Mesendoderm (in vitro differentiated cells): ENCODE measurements around the gene OSBPL10.

ENCODE experiments used
- DNase-seq: peaks from one replicate; pipeline ENCODE4 v3.0.0; 2013
- H2AK5ac ChIP-seq: 2 replicates; pipeline ENCODE4 v1.6.1; 2013; ENCODE audit warnings: low read length, inconsistent platforms
- H2BK120ac ChIP-seq: 2 replicates; pipeline ENCODE4 v1.6.1; 2013; ENCODE audit warnings: low read depth, mild to moderate bottlenecking, low read length, moderate library complexity, mixed read lengths
- H2BK15ac ChIP-seq: replicated peaks from 2 replicates; pipeline ENCODE4 v1.6.1; 2013; ENCODE audit warnings: low read depth, mild to moderate bottlenecking, moderate library complexity
- H2BK5ac ChIP-seq: 2 replicates; pipeline ENCODE4 v1.6.1; 2013; ENCODE audit warnings: low read length, inconsistent platforms
- H3K18ac ChIP-seq: 2 replicates; pipeline ENCODE4 v1.6.1; 2013; ENCODE audit warnings: mild to moderate bottlenecking, low read length, mixed read lengths
- H3K23ac ChIP-seq: one replicate; pipeline ENCODE4 v1.6.1; 2013; ENCODE audit warnings: low read length
- H3K27ac ChIP-seq: 2 replicates; pipeline ENCODE4 v1.5.1; 2013; ENCODE audit warnings: low read depth, mild to moderate bottlenecking, inconsistent platforms, low read length, moderate library complexity
- H3K27me3 ChIP-seq: 2 replicates; pipeline ENCODE4 v1.6.1; 2013; ENCODE audit warnings: low read length, control low read depth, mild to moderate bottlenecking, inconsistent platforms; ENCODE audit not compliant: insufficient read depth, poor library complexity
- H3K36me3 ChIP-seq: 2 replicates; pipeline ENCODE4 v1.6.1; 2013; ENCODE audit warnings: low read length, inconsistent platforms; ENCODE audit not compliant: control insufficient read depth, insufficient read depth
- H3K4ac ChIP-seq: one replicate; pipeline ENCODE4 v1.6.1; 2013; ENCODE audit warnings: low read depth, mild to moderate bottlenecking, low read length, moderate library complexity
- H3K4me1 ChIP-seq: 2 replicates; pipeline ENCODE4 v1.6.1; 2013; ENCODE audit warnings: low read depth, low read length, inconsistent platforms; ENCODE audit not compliant: control insufficient read depth
- H3K4me2 ChIP-seq: 2 replicates; pipeline ENCODE4 v1.6.1; 2013; ENCODE audit warnings: low read length
- H3K4me3 ChIP-seq: 2 replicates; pipeline ENCODE4 v1.5.1; 2013; ENCODE audit warnings: mild to moderate bottlenecking, low read length
- H3K56ac ChIP-seq: one replicate; pipeline ENCODE4 v1.6.1; 2013; ENCODE audit warnings: low read length
- H3K79me1 ChIP-seq: 2 replicates; pipeline ENCODE4 v1.6.1; 2013; ENCODE audit warnings: low read length, inconsistent platforms
- H3K79me2 ChIP-seq: 2 replicates; pipeline ENCODE4 v1.6.1; 2013; ENCODE audit warnings: mild to moderate bottlenecking, low read length; ENCODE audit not compliant: control insufficient read depth, insufficient read depth
- H3K9ac ChIP-seq: 2 replicates; pipeline ENCODE4 v1.6.1; 2013; ENCODE audit warnings: low read length, inconsistent platforms
- H4K5ac ChIP-seq: one replicate; pipeline ENCODE4 v1.6.1; 2013; ENCODE audit warnings: low read length
- H4K8ac ChIP-seq: one replicate; pipeline ENCODE4 v1.6.1; 2013; ENCODE audit warnings: low read depth, mild to moderate bottlenecking, control low read depth, low read length, moderate library complexity
- WGBS: extraction: QIAGEN DNeasy Blood & Tissue Kit; methylation state at CpG from one replicate; pipeline ENCODE4 v1.1.7; 2013; ENCODE audit warnings: low lambda C conversion rate, missing lambda C conversion rate; ENCODE audit not compliant: insufficient coverage; ENCODE audit errors: extremely low coverage; 5-methylcytosine and 5-hydroxymethylcytosine counted together

OSBPL10 gene

GRCh38 chr3:31725568-31725967 is 255.5 kb downstream of the OSBPL10 start:
- Histone ChIP-seq H4K8ac (no peak overlapping the region), H3K79me2 (no peaks in the 10 kb centered on the region), H4K5ac (no peak overlapping the region), H3K27me3 (no peaks in the 10 kb centered on the region), H3K4me1 (no peaks in the 10 kb centered on the region), H2AK5ac (no peak overlapping the region), H3K79me1 (no peaks in the 10 kb centered on the region), H3K27ac (no peak overlapping the region), H2BK5ac (no peak overlapping the region), H3K36me3 (no peaks in the 10 kb centered on the region), H3K18ac (no peak overlapping the region), H3K56ac (no peak overlapping the region), H3K23ac (no peak overlapping the region), H3K9ac (no peak overlapping the region), H2BK15ac (no peak overlapping the region), H3K4me2 (no peak overlapping the region), H3K4me3 (no peak overlapping the region), H2BK120ac (no peak overlapping the region), H3K4ac (no peak overlapping the region)
- WGBS, result no CpG with 5 or more reads among the region's 6 CpGs
- DNase-seq, result no peak

GRCh38 chr3:31724651-31725050 is 256.4 kb downstream of the OSBPL10 start:
- Histone ChIP-seq H3K56ac (no peak overlapping the region), H2BK5ac (no peak overlapping the region), H3K79me2 (no peaks in the 10 kb centered on the region), H2BK120ac (no peak overlapping the region), H3K27ac (no peak overlapping the region), H3K9ac (no peak overlapping the region), H4K5ac (no peak overlapping the region), H3K4me3 (no peak overlapping the region), H3K79me1 (no peaks in the 10 kb centered on the region), H3K18ac (no peak overlapping the region), H2BK15ac (no peak overlapping the region), H2AK5ac (no peak overlapping the region), H3K23ac (no peak overlapping the region), H4K8ac (no peak overlapping the region), H3K36me3 (no peaks in the 10 kb centered on the region), H3K4me2 (no peak overlapping the region), H3K4me1 (no peaks in the 10 kb centered on the region), H3K27me3 (no peaks in the 10 kb centered on the region), H3K4ac (no peak overlapping the region)
- WGBS, result no CpG with 5 or more reads among the region's 4 CpGs
- DNase-seq, result peak; percentile 74

- DNase-seq, result peak; percentile 36
- Histone ChIP-seq H2BK120ac (no peak overlapping the region), H3K27me3 (no peaks in the 10 kb centered on the region), H3K4ac (no peak overlapping the region), H3K56ac (peak overlapping the region; percentile 2), H2BK15ac (no peak overlapping the region), H3K79me1 (no peaks in the 10 kb centered on the region), H3K4me2 (no peak overlapping the region), H3K27ac (no peak overlapping the region), H3K9ac (no peak overlapping the region), H3K18ac (no peak overlapping the region), H4K8ac (no peak overlapping the region), H3K23ac (no peak overlapping the region), H2BK5ac (no peak overlapping the region), H4K5ac (no peak overlapping the region), H3K4me3 (no peak overlapping the region), H3K4me1 (no peaks in the 10 kb centered on the region), H3K36me3 (no peaks in the 10 kb centered on the region), H2AK5ac (no peak overlapping the region), H3K79me2 (no peaks in the 10 kb centered on the region)
- no CpG with 5 or more reads among the region's 6 CpGs for WGBS
These were observed 256.9 kb downstream of the OSBPL10 start for GRCh38 chr3:31724116-31724515.

- H3K4me3 ChIP-seq, result no peak overlapping the region
- no peaks in the 10 kb centered on the region for H3K36me3 ChIP-seq
- H3K27ac ChIP-seq, result no peak overlapping the region
- H2AK5ac ChIP-seq, result no peak overlapping the region
- no peaks in the 10 kb centered on the region for H3K79me1 ChIP-seq
- H3K4me2 ChIP-seq, result no peak overlapping the region
- no peaks in the 10 kb centered on the region for H3K27me3 ChIP-seq
- no peak overlapping the region for H3K23ac ChIP-seq
- H3K4ac ChIP-seq, result no peak overlapping the region
- no peak overlapping the region for H2BK120ac ChIP-seq
- H3K18ac ChIP-seq, result no peak overlapping the region
- no peak overlapping the region for H4K8ac ChIP-seq
- H3K56ac ChIP-seq, result no peak overlapping the region
- no peak overlapping the region for H2BK15ac ChIP-seq
- no peaks in the 10 kb centered on the region for H3K79me2 ChIP-seq
- no peak for DNase-seq
- no peak overlapping the region for H3K9ac ChIP-seq
- no peaks in the 10 kb centered on the region for H3K4me1 ChIP-seq
- no peak overlapping the region for H2BK5ac ChIP-seq
- H4K5ac ChIP-seq, result no peak overlapping the region
- WGBS, result no CpG with 5 or more reads among the region's 5 CpGs
These were observed 257.4 kb downstream of the OSBPL10 start for GRCh38 chr3:31723701-31724100.

- Histone ChIP-seq H3K4me2 (no peak overlapping the region), H3K27ac (no peak overlapping the region), H3K79me1 (no peaks in the 10 kb centered on the region), H3K79me2 (no peaks in the 10 kb centered on the region), H3K4me3 (no peak overlapping the region), H3K27me3 (no peaks in the 10 kb centered on the region), H3K18ac (no peak overlapping the region), H4K5ac (no peak overlapping the region), H4K8ac (no peak overlapping the region), H2AK5ac (no peak overlapping the region), H3K4ac (no peak overlapping the region), H3K36me3 (no peaks in the 10 kb centered on the region), H3K56ac (no peak overlapping the region), H3K4me1 (no peaks in the 10 kb centered on the region), H3K23ac (no peak overlapping the region), H2BK5ac (no peak overlapping the region), H3K9ac (no peak overlapping the region), H2BK120ac (no peak overlapping the region), H2BK15ac (no peak overlapping the region)
- no peak for DNase-seq
- no CpG with 5 or more reads among the region's 3 CpGs for WGBS
These were observed 259.4 kb downstream of the OSBPL10 start for GRCh38 chr3:31721676-31722075.

- no peak overlapping the region for H2BK120ac ChIP-seq
- H4K5ac ChIP-seq, result no peak overlapping the region
- H3K4me1 ChIP-seq, result no peaks in the 10 kb centered on the region
- H3K79me2 ChIP-seq, result no peaks in the 10 kb centered on the region
- no peaks in the 10 kb centered on the region for H3K27me3 ChIP-seq
- H3K4ac ChIP-seq, result no peak overlapping the region
- H3K9ac ChIP-seq, result no peak overlapping the region
- no peak overlapping the region for H2AK5ac ChIP-seq
- no peak overlapping the region for H3K4me2 ChIP-seq
- no peak overlapping the region for H3K23ac ChIP-seq
- WGBS, result no CpG with 5 or more reads among the region's 11 CpGs
- H3K36me3 ChIP-seq, result no peaks in the 10 kb centered on the region
- no peak overlapping the region for H3K4me3 ChIP-seq
- no peaks in the 10 kb centered on the region for H3K79me1 ChIP-seq
- H2BK5ac ChIP-seq, result no peak overlapping the region
- H3K56ac ChIP-seq, result no peak overlapping the region
- H3K27ac ChIP-seq, result no peak overlapping the region
- no peak overlapping the region for H3K18ac ChIP-seq
- no peak for DNase-seq
- no peak overlapping the region for H2BK15ac ChIP-seq
- no peak overlapping the region for H4K8ac ChIP-seq
These were observed 266.4 kb downstream of the OSBPL10 start for GRCh38 chr3:31714495-31715280.
